ENCODE data around the gene RPUSD3.

Gene RPUSD3

DNA sequence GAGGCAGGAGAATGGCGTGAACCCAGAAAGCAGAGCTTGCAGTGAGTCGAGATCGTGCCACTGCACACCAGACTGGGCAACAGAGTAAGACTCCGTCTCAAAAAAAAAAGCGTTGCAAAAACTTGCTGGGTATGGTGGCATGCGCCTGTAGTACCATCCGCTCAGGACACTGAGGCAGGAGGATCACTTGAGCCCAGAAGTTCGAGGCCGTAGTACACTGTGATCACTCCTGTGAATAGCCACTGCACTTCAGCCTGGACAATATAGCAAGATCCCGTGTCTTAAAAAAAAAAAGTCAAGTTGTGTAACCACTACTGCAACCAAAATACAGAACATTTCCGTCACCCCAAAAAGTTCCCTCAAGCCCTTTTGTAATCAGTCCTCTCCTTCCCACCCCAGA is 49.4 kb downstream of the RPUSD3 start:
- Histone ChIP-seq H3K4me3 (no peak overlapping the region; the same call in 1 of the 2 replicates), H3K27me3 (ENCODE audit: low read depth) (no peaks in the 10 kb centered on the region), H3K9me3 (no peaks in the 10 kb centered on the region; the same call in 1 of the 2 replicates), H3K4me1 (peaks cover 4% of the 10 kb centered on the region), H3K36me3 (replicated peaks) (peaks cover 51% of the 10 kb centered on the region)
- no peak for DNase-seq (ENCODE audit: low spot score in 2 of 2)
- in situ Hi-C loops (cut with MboI; ENCODE audit: low sequenced_read_pairs), result no loop called here

- Histone ChIP-seq H3K36me3 (replicated peaks) (peaks cover 46% of the 10 kb centered on the region), H3K4me3 (peak overlapping the region; percentile 98), H3K9me3 (no peaks in the 10 kb centered on the region; the same call in 1 of the 2 replicates), H3K4me1 (peaks cover 4% of the 10 kb centered on the region), H3K27me3 (ENCODE audit: low read depth) (no peaks in the 10 kb centered on the region)
- DNase-seq (ENCODE audit: low spot score in 2 of 2), result peak in 1 of 2 experiments; percentile 39
- in situ Hi-C loops (cut with MboI; ENCODE audit: low sequenced_read_pairs), result no loop called here
These were observed 50.5 kb downstream of the RPUSD3 start for GRCh38 chr3:9793161-9793781.

DNA sequence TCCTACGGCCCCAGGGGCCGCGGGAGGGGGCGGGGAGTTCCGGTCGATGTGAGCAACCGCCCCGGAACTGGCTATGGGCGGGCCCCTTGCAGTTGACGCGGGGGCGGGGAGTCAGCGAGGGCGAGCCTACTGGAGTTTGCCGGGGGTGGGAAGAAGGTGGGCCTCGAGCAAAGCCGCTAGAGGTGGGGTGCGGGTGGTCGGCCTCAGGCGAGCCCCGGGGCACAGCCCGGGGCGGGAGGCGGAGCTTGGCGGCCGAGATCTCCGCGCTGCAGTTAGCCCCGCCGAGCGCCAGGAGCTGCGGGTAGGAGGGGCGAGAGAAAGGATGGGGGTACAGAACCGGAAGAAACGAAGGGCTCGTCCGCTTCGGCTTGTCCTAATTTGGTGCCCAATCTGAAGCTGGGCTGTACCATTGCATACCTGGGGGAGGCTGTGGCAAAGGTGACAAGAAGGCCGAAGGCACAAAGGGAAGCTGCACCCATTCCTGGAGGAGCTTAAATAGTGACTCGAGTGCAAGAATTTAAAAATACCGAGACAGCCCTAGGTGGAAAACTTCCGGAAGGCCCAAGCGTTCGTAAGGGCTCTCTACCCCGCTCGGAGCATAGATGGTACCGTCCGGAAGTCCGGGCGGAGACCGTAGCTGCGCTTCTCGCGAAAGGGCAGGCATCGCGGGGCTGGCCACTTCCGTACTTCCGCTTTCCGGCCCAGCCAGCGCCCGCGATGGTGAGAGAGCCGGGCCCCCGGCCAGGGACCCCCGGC is 51.2 kb downstream of the RPUSD3 start, which contains the start of the genes ARPC4 and TADA3:
TSS of gene ARPC4 (plus strand) at position 678 of the 756 bp plus-strand sequence. CDS start at position 718, 40 bp downstream.
TSS of gene TADA3 (minus strand) at position 69 of the 756 bp plus-strand sequence. CDS start 1,007 bp downstream, outside the sequence.
- no peaks in the 10 kb centered on the region; the same call in 1 of the 2 replicates for H3K9me3 ChIP-seq
- in situ Hi-C loops (cut with MboI; ENCODE audit: low sequenced_read_pairs), result no loop called here
- peaks cover 4% of the 10 kb centered on the region for H3K4me1 ChIP-seq
- no peaks in the 10 kb centered on the region for H3K27me3 ChIP-seq (ENCODE audit: low read depth)
- peak within 1 kb of the TSS; percentile 98 for H3K4me3 ChIP-seq
- DNase-seq (ENCODE audit: low spot score in 2 of 2), result peak; percentile 87 to 93
- peaks cover 40% of the 10 kb centered on the region for H3K36me3 ChIP-seq (replicated peaks)

DNA sequence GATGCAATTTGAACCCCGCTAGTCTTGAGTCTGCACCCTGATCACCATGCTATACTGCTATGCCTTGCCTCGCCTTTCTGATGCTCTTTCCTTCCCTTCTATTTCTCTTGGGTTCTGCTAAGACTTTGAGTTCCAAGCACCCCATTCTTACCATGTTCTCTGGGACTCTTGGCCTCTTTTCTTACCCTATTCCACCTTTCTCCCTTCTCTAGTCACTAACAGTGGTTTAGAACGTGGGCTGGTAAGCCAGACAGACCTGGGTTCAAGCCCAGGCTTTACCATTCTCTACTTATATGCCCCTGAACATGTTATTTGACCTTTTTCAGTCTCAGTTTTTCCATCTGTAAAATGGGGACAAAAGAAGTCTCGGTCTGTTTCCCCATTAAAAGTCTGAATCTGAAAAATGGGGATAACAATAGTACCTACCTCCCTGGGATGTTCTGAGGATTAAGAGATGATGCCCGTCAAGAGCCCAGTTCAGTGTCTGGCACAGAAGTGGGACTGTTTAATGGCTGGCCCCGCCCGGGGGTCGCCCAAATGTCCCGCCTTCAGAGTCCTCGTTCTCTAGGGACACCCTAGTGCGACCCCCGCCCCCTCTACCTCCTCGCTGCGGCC is 51.9 kb downstream of the RPUSD3 start:
- Histone ChIP-seq H3K4me1 (peaks cover 4% of the 10 kb centered on the region), H3K4me3 (peak overlapping the region; percentile 98), H3K9me3 (no peaks in the 10 kb centered on the region; the same call in 1 of the 2 replicates), H3K36me3 (replicated peaks) (peaks cover 37% of the 10 kb centered on the region), H3K27me3 (ENCODE audit: low read depth) (no peaks in the 10 kb centered on the region)
- no peak for DNase-seq (ENCODE audit: low spot score in 2 of 2)
- in situ Hi-C loops (cut with MboI; ENCODE audit: low sequenced_read_pairs), result no loop called here

- H3K36me3 ChIP-seq (replicated peaks), result peaks cover 40% of the 10 kb centered on the region
- no peaks in the 10 kb centered on the region for H3K9me3 ChIP-seq
- no peak for DNase-seq (ENCODE audit: low spot score in 2 of 2)
- no peaks in the 10 kb centered on the region for H3K27me3 ChIP-seq (ENCODE audit: low read depth)
- no peak overlapping the region for H3K4me3 ChIP-seq
- peaks cover 4% of the 10 kb centered on the region for H3K4me1 ChIP-seq
- in situ Hi-C loops (cut with MboI; ENCODE audit: low sequenced_read_pairs), result no loop called here
These were observed 52.7 kb downstream of the RPUSD3 start for GRCh38 chr3:9791127-9791526.

Data from HAP-1 (cell line).